ENCODE measurements around the gene PRKCH. TPM values are rescaled to one million over a fixed set of nuclear protein-coding genes. Genes with fewer than 3 reads are reported as not detected.

The PRKCH gene
- total and polyA plus RNA-seq, 9 of the 15 experiments (the other 6 are each of a cell fraction or from before 2014, with no cell fraction given): 0.61 to 4.4 (median 4.0) TPM

GRCh38 chr14:61510736-61511557 lies 189.6 kb downstream of the PRKCH start (continued):
- TF ChIP-seq DIDO1 (tag; IDR thresholded peaks at IDR 0.05; ENCODE audit: low read depth) (no peak), SAFB2 (IDR thresholded peaks at IDR 0.05; ENCODE audit: borderline replicate concordance, low read depth, low read length, severe bottlenecking) (no peak), ZNF175 (CRISPR knock-in tag; IDR thresholded peaks at IDR 0.05; ENCODE audit: low read depth) (no peak), ZEB2 (IDR thresholded peaks at IDR 0.05) (no peak), ZNF561 (CRISPR knock-in tag; conservative IDR thresholded peaks at IDR 0.05) (no peak), CBX5 (IDR thresholded peaks at IDR 0.05; ENCODE audit: borderline replicate concordance, low read depth) (no peak), ZC3H11A (IDR thresholded peaks at IDR 0.05; ENCODE audit: low read depth, low read length) (no peak), GTF2F1 (IDR thresholded peaks at IDR 0.05; ENCODE audit: low read depth, low read length) (no peak), MLLT1 (IDR thresholded peaks at IDR 0.05) (no peak), NR2C1 (IDR thresholded peaks at IDR 0.05) (no peak), NR2C1 (tag; IDR thresholded peaks at IDR 0.05) (no peak), JUNB (CRISPR knock-in tag; conservative IDR thresholded peaks at IDR 0.05) (no peak), PHF21A (IDR thresholded peaks at IDR 0.05; ENCODE audit: borderline replicate concordance, low read depth) (no peak), PCBP1 (IDR thresholded peaks at IDR 0.05; ENCODE audit: low read depth, low read length, poor library complexity, severe bottlenecking) (no peak), ZNF778 (CRISPR knock-in tag; IDR thresholded peaks at IDR 0.05) (no peak)
- TF ChIP-seq, protein P1, sequence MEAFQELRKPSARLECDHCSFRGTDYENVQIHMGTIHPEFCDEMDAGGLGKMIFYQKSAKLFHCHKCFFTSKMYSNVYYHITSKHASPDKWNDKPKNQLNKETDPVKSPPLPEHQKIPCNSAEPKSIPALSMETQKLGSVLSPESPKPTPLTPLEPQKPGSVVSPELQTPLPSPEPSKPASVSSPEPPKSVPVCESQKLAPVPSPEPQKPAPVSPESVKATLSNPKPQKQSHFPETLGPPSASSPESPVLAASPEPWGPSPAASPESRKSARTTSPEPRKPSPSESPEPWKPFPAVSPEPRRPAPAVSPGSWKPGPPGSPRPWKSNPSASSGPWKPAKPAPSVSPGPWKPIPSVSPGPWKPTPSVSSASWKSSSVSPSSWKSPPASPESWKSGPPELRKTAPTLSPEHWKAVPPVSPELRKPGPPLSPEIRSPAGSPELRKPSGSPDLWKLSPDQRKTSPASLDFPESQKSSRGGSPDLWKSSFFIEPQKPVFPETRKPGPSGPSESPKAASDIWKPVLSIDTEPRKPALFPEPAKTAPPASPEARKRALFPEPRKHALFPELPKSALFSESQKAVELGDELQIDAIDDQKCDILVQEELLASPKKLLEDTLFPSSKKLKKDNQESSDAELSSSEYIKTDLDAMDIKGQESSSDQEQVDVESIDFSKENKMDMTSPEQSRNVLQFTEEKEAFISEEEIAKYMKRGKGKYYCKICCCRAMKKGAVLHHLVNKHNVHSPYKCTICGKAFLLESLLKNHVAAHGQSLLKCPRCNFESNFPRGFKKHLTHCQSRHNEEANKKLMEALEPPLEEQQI (IDR thresholded peaks at IDR 0.05): no peak
- TF ChIP-seq, protein P2, sequence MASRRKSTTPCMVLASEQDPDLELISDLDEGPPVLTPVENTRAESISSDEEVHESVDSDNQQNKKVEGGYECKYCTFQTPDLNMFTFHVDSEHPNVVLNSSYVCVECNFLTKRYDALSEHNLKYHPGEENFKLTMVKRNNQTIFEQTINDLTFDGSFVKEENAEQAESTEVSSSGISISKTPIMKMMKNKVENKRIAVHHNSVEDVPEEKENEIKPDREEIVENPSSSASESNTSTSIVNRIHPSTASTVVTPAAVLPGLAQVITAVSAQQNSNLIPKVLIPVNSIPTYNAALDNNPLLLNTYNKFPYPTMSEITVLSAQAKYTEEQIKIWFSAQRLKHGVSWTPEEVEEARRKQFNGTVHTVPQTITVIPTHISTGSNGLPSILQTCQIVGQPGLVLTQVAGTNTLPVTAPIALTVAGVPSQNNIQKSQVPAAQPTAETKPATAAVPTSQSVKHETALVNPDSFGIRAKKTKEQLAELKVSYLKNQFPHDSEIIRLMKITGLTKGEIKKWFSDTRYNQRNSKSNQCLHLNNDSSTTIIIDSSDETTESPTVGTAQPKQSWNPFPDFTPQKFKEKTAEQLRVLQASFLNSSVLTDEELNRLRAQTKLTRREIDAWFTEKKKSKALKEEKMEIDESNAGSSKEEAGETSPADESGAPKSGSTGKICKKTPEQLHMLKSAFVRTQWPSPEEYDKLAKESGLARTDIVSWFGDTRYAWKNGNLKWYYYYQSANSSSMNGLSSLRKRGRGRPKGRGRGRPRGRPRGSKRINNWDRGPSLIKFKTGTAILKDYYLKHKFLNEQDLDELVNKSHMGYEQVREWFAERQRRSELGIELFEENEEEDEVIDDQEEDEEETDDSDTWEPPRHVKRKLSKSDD (conservative IDR thresholded peaks at IDR 0.05; ENCODE audit: low read length): no peak
